ENCODE measurements around the gene PHF12. TPM values are rescaled to one million over a fixed set of nuclear protein-coding genes. Genes with fewer than 3 reads are reported as not detected.

The PHF12 gene
- total and polyA plus RNA-seq, 2 donors (not counting 1 experiment from before 2014, with no cell fraction given) = 10.1 to 14.2 TPM

DNA sequence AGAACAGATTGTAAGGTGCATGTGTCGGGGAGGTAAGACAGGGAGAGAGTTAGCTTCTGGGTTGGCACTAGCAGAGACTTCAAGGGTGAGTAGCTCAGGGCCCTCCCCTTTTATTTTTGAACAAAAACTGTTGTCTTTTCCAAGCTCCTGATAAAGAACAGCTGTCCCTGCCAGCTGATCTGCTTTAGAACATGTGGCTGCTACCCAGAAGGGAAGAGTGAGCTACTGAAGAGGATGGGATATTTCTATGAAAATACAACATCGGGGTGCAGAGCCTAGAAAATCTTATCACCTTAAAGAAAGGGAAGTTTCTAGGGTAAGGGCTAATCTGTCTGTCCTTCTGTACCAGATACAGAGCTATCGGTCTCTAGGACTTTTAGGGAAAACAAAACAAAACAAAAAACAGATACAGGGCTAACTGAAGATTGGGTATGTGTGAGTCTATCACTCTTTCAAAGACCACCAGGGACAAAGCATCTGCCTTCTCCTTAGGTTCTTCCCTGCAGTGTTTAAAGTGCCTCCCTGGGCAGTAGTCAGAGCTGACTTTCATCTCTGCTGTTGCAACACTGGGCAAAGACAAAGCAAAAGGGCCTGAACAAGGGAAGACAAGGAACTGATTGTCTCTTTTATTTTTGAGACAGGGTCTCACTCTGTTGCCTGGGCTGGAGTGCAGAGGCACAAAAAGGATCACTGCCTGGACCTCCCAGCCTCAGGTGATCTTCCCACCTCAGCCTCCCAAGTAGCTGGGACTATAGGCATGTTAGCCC, 43.4 kb downstream of the PHF12 start:
- no peak for TF ChIP-seq EZH2 (IDR thresholded peaks at IDR 0.05; ENCODE audit: low read length, missing control alignments)
- TF ChIP-seq, protein P1, sequence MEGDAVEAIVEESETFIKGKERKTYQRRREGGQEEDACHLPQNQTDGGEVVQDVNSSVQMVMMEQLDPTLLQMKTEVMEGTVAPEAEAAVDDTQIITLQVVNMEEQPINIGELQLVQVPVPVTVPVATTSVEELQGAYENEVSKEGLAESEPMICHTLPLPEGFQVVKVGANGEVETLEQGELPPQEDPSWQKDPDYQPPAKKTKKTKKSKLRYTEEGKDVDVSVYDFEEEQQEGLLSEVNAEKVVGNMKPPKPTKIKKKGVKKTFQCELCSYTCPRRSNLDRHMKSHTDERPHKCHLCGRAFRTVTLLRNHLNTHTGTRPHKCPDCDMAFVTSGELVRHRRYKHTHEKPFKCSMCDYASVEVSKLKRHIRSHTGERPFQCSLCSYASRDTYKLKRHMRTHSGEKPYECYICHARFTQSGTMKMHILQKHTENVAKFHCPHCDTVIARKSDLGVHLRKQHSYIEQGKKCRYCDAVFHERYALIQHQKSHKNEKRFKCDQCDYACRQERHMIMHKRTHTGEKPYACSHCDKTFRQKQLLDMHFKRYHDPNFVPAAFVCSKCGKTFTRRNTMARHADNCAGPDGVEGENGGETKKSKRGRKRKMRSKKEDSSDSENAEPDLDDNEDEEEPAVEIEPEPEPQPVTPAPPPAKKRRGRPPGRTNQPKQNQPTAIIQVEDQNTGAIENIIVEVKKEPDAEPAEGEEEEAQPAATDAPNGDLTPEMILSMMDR (conservative IDR thresholded peaks at IDR 0.05 in 1 of 2, IDR thresholded peaks at IDR 0.05 in 1 of 2; ENCODE audit: low read depth in 1 of 2, low read length in 2 of 2) = no peak
- Histone ChIP-seq H3K27me3 (ENCODE audit: control insufficient read depth, insufficient read depth, low read length) (no peaks in the 10 kb centered on the region), H3K4me2 (ENCODE audit: extremely low read depth, insufficient read depth, low read length) (no peak overlapping the region), H4K20me1 (ENCODE audit: control insufficient read depth, extremely low read depth, insufficient read depth, low read length) (no peaks in the 10 kb centered on the region), H3K9me3 (ENCODE audit: control insufficient read depth, insufficient read depth, low read depth, low read length) (no peaks in the 10 kb centered on the region), H3K4me1 (ENCODE audit: control insufficient read depth, extremely low read depth, insufficient read depth, low read length) (peaks cover 19% of the 10 kb centered on the region), H3K4me3 (replicated peaks in 1 of 4; ENCODE audit: control extremely low read depth in 1 of 4, insufficient read depth in 1 of 4, low read depth in 3 of 4, low read length in 4 of 4) (no peak overlapping the region), H3K27ac (ENCODE audit: insufficient read depth, low read length) (peak overlapping the region; percentile 51), H3K79me2 (ENCODE audit: control insufficient read depth, insufficient read depth, low read length) (no peaks in the 10 kb centered on the region), H3K36me3 (ENCODE audit: control insufficient read depth, insufficient read depth, low read length) (peaks cover 28% of the 10 kb centered on the region), H2AFZ (ENCODE audit: low read length) (no peak overlapping the region), H3K9ac (ENCODE audit: insufficient read depth, low read length) (no peak overlapping the region)
- DNase-seq (ENCODE audit: low read depth in 2 of 2) = peak in 1 of 2 donors; percentile 66

DNA sequence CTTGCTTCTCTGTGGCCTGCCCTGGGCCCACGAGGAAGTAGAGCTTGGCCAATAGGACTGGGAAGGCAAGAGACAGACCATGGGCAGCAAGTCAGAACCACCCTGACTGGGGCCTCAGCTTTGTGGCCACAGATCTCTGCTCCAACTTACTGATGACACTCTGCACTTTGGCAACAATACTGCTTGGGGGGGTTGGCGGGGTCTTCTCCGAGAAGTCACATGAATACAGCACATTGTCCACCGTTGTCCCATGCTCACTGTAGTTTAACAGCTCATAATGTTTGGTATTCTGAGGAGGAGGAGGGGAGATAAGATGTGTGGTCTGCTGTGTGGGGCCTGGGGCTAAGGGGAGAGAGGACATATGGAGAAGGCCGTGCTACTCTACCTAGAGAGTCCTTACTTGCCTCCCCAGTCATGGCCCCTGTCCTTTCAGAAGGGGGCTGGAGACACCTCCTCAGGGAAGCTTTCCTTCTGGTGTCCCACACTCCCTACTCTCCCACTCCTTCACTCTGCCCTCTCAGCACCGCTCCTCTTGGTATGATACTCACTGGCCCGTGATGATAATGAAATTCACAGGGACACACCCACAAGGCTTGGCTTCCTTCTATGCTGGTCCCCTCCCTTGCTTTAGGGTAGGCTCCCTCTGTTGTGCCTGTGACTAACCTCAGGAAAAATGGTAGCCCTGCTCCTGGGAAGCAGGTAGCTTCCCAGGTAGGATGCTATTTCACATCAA, 44.4 kb downstream of the PHF12 start:
- H3K4me1 ChIP-seq (ENCODE audit: control insufficient read depth, extremely low read depth, insufficient read depth, low read length) = peaks cover 19% of the 10 kb centered on the region
- no peak overlapping the region for H3K4me3 ChIP-seq (replicated peaks in 1 of 4; ENCODE audit: control extremely low read depth in 1 of 4, insufficient read depth in 1 of 4, low read depth in 3 of 4, low read length in 4 of 4)
- no peak overlapping the region for H2AFZ ChIP-seq (ENCODE audit: low read length)
- no peaks in the 10 kb centered on the region for H3K27me3 ChIP-seq (ENCODE audit: control insufficient read depth, insufficient read depth, low read length)
- no peaks in the 10 kb centered on the region for H3K9me3 ChIP-seq (ENCODE audit: control insufficient read depth, insufficient read depth, low read depth, low read length)
- peaks cover 21% of the 10 kb centered on the region for H3K36me3 ChIP-seq (ENCODE audit: control insufficient read depth, insufficient read depth, low read length)
- no peaks in the 10 kb centered on the region for H3K79me2 ChIP-seq (ENCODE audit: control insufficient read depth, insufficient read depth, low read length)
- DNase-seq (ENCODE audit: low read depth in 2 of 2) = no peak
- no peak overlapping the region for H3K27ac ChIP-seq (ENCODE audit: insufficient read depth, low read length)
- H3K9ac ChIP-seq (ENCODE audit: insufficient read depth, low read length) = no peak overlapping the region
- no peaks in the 10 kb centered on the region for H4K20me1 ChIP-seq (ENCODE audit: control insufficient read depth, extremely low read depth, insufficient read depth, low read length)
- H3K4me2 ChIP-seq (ENCODE audit: extremely low read depth, insufficient read depth, low read length) = no peak overlapping the region
- TF ChIP-seq EZH2 (IDR thresholded peaks at IDR 0.05; ENCODE audit: low read length, missing control alignments) = no peak
- TF ChIP-seq, protein P1 (conservative IDR thresholded peaks at IDR 0.05 in 1 of 2, IDR thresholded peaks at IDR 0.05 in 1 of 2; ENCODE audit: low read depth in 1 of 2, low read length in 2 of 2) = no peak

DNA sequence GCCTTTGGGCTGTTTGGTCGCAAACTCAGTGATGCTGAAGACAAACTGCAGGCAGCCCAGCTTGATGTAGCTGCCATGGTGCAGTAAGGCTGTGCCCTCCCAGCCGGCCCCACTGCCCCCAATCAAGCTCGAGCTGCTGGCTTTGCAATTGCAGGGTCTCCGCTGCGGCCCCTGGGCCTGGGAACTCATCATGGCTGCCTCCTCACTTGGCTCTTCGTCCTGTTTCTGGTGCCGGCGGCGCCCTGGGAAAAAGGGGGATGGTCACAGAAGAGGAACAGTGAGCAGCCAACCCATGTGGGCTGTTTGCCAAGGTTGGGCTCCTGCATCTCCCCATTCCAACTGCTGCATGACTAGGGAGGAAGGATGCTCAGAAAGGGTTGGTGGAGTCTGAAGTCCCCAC, 45.0 kb downstream of the PHF12 start:
- H3K27ac ChIP-seq (ENCODE audit: insufficient read depth, low read length) = no peak overlapping the region
- TF ChIP-seq, protein P1 (conservative IDR thresholded peaks at IDR 0.05 in 1 of 2, IDR thresholded peaks at IDR 0.05 in 1 of 2; ENCODE audit: low read depth in 1 of 2, low read length in 2 of 2) = no peak
- H3K9me3 ChIP-seq (ENCODE audit: control insufficient read depth, insufficient read depth, low read depth, low read length) = no peaks in the 10 kb centered on the region
- H3K36me3 ChIP-seq (ENCODE audit: control insufficient read depth, insufficient read depth, low read length) = peaks cover 19% of the 10 kb centered on the region
- peaks cover 19% of the 10 kb centered on the region for H3K4me1 ChIP-seq (ENCODE audit: control insufficient read depth, extremely low read depth, insufficient read depth, low read length)
- H3K4me2 ChIP-seq (ENCODE audit: extremely low read depth, insufficient read depth, low read length) = no peak overlapping the region
- no peaks in the 10 kb centered on the region for H3K79me2 ChIP-seq (ENCODE audit: control insufficient read depth, insufficient read depth, low read length)
- no peak overlapping the region for H3K4me3 ChIP-seq (replicated peaks in 1 of 4; ENCODE audit: control extremely low read depth in 1 of 4, insufficient read depth in 1 of 4, low read depth in 3 of 4, low read length in 4 of 4)
- H3K9ac ChIP-seq (ENCODE audit: insufficient read depth, low read length) = no peak overlapping the region
- no peaks in the 10 kb centered on the region for H3K27me3 ChIP-seq (ENCODE audit: control insufficient read depth, insufficient read depth, low read length)
- DNase-seq (ENCODE audit: low read depth in 2 of 2) = no peak
- H4K20me1 ChIP-seq (ENCODE audit: control insufficient read depth, extremely low read depth, insufficient read depth, low read length) = no peaks in the 10 kb centered on the region
- H2AFZ ChIP-seq (ENCODE audit: low read length) = no peak overlapping the region
